ENCODE results near the gene TBX2. TPM values are rescaled to one million over a fixed set of nuclear protein-coding genes. Genes with fewer than 3 reads are reported as not detected.

TBX2 gene
- total RNA-seq, 1 experiment from 2014 or later, result 1.2 TPM

- in situ Hi-C loops (cut with HindIII; ENCODE audit: low pct_unique_long_range_greater_than_20kb, low sequenced_read_pairs), result no loop called here
- DNase-seq (ENCODE audit: low read depth), result no peak
These were observed 3.6 kb upstream of the TBX2 start for GRCh38 chr17:61395983-61396585.

DNA sequence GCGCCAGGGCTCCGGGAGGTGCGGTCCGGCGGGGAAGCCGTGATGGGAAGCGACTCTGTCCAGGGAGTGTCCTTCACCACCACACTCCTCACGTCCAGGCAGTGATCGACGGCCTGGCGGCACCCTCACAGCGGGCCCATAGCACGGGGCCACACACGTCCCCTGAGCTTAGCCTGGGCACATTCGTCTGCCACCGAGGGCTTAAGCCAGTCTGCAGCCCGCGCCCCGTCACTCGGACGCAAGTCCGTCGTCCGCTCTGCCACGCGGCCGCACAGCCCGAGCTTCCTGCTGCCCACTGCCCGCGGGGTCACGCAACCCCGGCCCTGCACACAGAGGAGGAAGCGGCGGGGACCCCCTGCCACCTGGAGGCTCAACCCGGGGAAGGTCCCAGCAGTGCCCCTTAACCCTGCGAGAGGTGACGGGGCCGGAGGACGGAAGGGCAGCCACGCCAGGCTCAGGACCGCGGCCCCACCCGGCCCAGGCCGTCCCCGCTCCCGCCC lies 3.0 kb upstream of the TBX2 start:
- in situ Hi-C loops (cut with HindIII; ENCODE audit: low pct_unique_long_range_greater_than_20kb, low sequenced_read_pairs), result no loop called here
- DNase-seq (ENCODE audit: low read depth), result no peak

- in situ Hi-C loops (cut with HindIII; ENCODE audit: low pct_unique_long_range_greater_than_20kb, low sequenced_read_pairs), result no loop called here
- no peak for DNase-seq (ENCODE audit: low read depth)
These were observed 2.4 kb upstream of the TBX2 start for GRCh38 chr17:61397086-61397842.

DNA sequence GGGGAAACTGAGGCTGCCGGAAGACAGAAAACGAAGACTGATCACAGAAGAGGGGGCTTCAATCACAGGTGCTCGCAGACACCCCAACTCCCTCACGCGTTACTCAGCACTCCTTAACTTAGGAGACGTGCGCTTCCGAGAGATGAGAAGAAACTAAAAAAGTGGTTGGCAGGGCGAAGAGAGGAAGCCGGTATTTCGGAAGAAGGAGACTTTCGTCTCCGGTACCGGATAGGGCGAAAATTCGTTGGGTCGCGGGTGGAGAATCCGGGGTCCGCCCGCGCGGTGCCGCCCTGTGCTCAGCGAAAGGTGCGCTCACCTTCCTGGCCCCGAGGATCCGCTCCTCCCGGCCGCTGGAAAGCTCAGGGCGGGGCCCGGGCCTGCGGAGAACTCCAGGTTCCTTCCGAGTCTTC lies 917 bp upstream of the TBX2 start:
- no peak for DNase-seq (ENCODE audit: low read depth)
- in situ Hi-C loops (cut with HindIII; ENCODE audit: low pct_unique_long_range_greater_than_20kb, low sequenced_read_pairs), result no loop called here

DNA sequence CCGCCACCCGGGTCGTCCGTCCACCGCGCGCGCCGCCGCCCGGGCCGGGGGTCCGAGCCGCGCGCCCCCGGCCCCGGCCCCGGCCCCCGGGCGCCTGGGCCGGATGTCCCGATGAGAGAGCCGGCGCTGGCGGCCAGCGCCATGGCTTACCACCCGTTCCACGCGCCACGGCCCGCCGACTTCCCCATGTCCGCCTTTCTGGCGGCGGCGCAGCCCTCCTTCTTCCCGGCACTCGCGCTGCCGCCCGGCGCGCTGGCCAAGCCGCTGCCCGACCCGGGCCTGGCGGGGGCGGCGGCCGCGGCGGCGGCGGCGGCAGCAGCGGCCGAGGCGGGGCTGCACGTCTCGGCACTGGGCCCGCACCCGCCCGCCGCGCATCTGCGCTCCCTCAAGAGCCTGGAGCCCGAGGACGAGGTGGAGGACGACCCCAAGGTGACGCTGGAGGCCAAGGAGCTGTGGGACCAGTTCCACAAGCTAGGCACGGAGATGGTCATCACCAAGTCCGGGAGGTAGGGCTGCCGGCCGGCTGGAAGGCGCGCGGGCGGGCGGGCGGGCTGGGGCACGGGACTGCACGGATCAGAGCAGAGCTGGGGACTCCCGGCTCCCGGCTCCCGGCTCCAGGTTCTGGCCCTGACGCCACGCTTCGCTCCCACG lies 548 bp downstream of the TBX2 start:
- in situ Hi-C loops (cut with HindIII; ENCODE audit: low pct_unique_long_range_greater_than_20kb, low sequenced_read_pairs), result no loop called here
- DNase-seq (ENCODE audit: low read depth), result no peak

- in situ Hi-C loops (cut with HindIII; ENCODE audit: low pct_unique_long_range_greater_than_20kb, low sequenced_read_pairs), result no loop called here
- DNase-seq (ENCODE audit: low read depth), result no peak
These were observed 1.2 kb downstream of the TBX2 start for GRCh38 chr17:61400717-61401388.

GRCh38 chr17:61401389-61402072 lies 1.9 kb downstream of the TBX2 start:
- in situ Hi-C loops (cut with HindIII; ENCODE audit: low pct_unique_long_range_greater_than_20kb, low sequenced_read_pairs), result no loop called here

GRCh38 chr17:61402073-61402541 lies 2.5 kb downstream of the TBX2 start:
- in situ Hi-C loops (cut with HindIII; ENCODE audit: low pct_unique_long_range_greater_than_20kb, low sequenced_read_pairs), result no loop called here
- DNase-seq (ENCODE audit: low read depth), result no peak

More at GRCh38 chr17:61401389-61402072, 1.9 kb downstream of the TBX2 start:
- no peak for DNase-seq (ENCODE audit: low read depth)

DNA sequence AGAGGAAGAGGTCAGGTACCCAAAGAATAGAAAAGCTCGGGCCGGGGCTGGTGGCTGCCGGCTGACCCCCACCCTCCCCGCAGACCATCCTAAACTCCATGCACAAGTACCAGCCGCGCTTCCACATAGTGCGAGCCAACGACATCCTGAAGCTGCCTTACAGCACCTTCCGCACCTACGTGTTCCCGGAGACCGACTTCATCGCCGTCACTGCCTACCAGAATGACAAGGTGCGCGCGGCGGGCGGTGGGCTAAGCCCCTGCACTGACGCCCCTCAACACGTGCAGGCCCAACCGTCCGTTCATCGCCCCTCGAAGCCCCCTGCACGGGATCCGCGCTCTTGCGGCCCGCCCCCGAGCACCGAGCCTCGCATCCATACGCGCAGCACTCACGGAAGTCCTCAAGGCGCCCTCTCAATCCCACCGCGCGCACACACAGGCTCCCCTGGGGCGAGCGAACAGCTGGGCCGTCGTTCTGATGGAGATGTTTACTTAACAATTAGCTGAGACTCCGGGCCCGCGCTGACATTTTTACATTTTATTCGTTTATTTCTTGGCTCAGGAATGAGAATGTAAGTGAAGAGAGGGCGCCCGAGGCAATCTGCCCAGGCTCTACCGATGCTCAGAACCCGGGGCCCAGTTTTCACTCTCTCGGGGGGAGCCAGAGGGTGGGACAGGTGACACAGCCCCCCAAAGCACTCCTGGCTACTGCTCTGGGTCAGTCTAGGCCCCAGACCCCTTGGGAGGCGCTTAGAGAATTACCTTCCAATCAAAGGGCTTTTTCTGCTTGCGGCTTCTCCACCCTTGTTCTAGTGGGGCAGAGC lies 3.5 kb downstream of the TBX2 start:
- in situ Hi-C loops (cut with HindIII; ENCODE audit: low pct_unique_long_range_greater_than_20kb, low sequenced_read_pairs), result no loop called here
- DNase-seq (ENCODE audit: low read depth), result no peak

- in situ Hi-C loops (cut with HindIII; ENCODE audit: low pct_unique_long_range_greater_than_20kb, low sequenced_read_pairs), result no loop called here
These were observed 4.4 kb downstream of the TBX2 start for GRCh38 chr17:61403801-61404662.

DNA sequence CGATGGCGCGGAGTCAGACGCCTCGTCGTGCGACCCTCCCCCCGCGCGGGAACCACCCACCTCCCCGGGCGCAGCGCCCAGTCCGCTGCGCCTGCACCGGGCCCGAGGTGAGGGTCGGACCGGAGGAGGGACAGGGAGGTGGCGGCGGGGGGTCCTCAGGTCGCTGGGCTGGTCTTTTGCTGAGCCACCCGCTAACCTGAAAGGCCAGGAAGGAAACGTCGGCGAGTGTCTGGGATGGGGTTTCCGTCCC lies 4.9 kb downstream of the TBX2 start:
- in situ Hi-C loops (cut with HindIII; ENCODE audit: low pct_unique_long_range_greater_than_20kb, low sequenced_read_pairs), result no loop called here
- DNase-seq (ENCODE audit: low read depth), result no peak

More at GRCh38 chr17:61403801-61404662, 4.4 kb downstream of the TBX2 start:
- no peak for DNase-seq (ENCODE audit: low read depth)

DNA sequence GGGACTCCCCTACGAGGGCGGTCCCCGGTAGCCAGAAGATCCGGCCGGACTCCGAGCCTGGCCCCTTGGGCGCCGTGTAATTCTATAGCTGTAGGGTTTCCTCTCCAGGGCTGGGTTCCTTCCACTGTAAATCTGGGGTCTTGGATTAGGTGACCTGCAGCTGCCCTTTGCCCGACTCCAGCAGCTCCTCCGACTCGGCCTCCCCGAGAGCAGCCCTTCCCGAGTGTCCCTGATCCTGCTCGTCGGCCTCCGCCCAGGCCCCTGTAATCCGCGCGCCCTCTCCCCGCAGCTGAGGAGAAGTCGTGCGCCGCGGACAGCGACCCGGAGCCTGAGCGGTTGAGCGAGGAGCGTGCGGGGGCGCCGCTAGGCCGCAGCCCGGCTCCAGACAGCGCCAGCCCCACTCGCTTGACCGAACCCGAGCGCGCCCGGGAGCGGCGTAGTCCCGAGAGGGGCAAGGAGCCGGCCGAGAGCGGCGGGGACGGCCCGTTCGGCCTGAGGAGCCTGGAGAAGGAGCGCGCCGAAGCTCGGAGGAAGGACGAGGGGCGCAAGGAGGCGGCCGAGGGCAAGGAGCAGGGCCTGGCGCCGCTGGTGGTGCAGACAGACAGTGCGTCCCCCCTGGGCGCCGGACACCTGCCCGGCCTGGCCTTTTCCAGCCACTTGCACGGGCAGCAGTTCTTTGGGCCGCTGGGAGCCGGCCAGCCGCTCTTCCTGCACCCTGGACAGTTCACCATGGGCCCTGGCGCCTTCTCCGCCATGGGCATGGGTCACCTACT lies 5.5 kb downstream of the TBX2 start:
- in situ Hi-C loops (cut with HindIII; ENCODE audit: low pct_unique_long_range_greater_than_20kb, low sequenced_read_pairs), result no loop called here
- no peak for DNase-seq (ENCODE audit: low read depth)

DNA sequence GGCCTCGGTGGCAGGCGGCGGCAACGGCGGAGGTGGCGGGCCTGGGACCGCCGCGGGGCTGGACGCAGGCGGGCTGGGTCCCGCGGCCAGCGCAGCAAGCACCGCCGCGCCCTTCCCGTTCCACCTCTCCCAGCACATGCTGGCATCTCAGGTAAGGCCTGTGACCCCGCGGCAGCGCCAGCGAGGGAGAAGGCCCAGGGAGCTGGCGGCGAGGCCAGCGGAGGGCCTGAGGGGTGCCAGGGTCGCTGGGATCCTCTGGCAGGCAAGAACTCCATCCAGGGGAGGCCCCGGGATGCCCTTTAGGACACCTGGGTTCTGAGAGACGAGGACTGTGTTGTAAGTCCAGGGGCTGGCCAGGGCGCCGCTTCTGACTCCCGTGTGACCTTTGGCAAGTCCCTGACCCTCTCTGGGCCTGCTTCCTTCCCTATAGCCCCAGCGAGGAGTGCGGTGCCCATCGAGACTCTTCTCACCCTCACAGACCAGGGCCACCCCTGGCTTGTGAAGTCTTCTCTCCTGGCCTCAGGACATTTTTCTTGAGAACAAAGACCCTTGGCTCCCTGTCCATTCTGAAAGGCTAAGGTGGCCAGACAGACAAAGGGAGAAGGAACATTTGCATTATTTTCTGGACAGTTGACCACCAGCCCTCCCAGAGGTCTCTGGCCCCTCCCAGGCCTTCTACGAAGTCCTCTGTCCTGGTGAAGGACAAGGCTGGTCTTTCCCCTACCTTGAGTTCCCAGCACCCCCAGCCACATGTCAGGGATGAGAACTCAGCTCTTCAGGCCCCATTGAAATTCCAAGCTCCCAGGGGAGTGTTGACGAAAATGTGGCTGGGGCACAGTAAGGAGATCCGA lies 6.3 kb downstream of the TBX2 start:
- DNase-seq (ENCODE audit: low read depth), result no peak
- in situ Hi-C loops (cut with HindIII; ENCODE audit: low pct_unique_long_range_greater_than_20kb, low sequenced_read_pairs), result no loop called here

- in situ Hi-C loops (cut with HindIII; ENCODE audit: low pct_unique_long_range_greater_than_20kb, low sequenced_read_pairs), result no loop called here
- DNase-seq (ENCODE audit: low read depth), result no peak
These were observed 6.8 kb downstream of the TBX2 start for GRCh38 chr17:61406537-61406845.
